ENCODE results near the gene JMJD8. TPM values are rescaled to one million over a fixed set of nuclear protein-coding genes. Genes with fewer than 3 reads are reported as not detected.
A peak's percentile ranks its signal among the peaks of the same experiment; 100 is the strongest.

Gene JMJD8
- total and polyA plus RNA-seq, 4 donors = 21.2 to 52.6 (median 33.4) TPM

GRCh38 chr16:647173-647902 is 36.8 kb downstream of the JMJD8 start:
- 33% methylated on average over 25 of the region's 25 CpGs for WGBS
- Histone ChIP-seq H3K9ac (ENCODE audit: low read depth in 1 of 2, low read length in 2 of 2) (no peak overlapping the region), H3K36me3 (ENCODE audit: control insufficient read depth in 4 of 4, insufficient read depth in 3 of 4, low read depth in 1 of 4, low read length in 3 of 4) (no peaks in the 10 kb centered on the region), H3K9me3 (ENCODE audit: control insufficient read depth in 4 of 4, low read length in 3 of 4) (no peaks in the 10 kb centered on the region), H3K4me1 (ENCODE audit: control insufficient read depth in 4 of 4, insufficient read depth in 4 of 4, low read length in 3 of 4) (peaks cover 20 to 77% (median 55%) of the 10 kb centered on the region in 4 donors), H3K27ac (ENCODE audit: low read depth in 1 of 2, low read length in 2 of 2) (peak overlapping the region; percentile 86 to 89), H3K27me3 (ENCODE audit: control insufficient read depth in 4 of 4, insufficient read depth in 4 of 4, low read length in 3 of 4) (no peaks in the 10 kb centered on the region), H3K4me3 (ENCODE audit: low read depth in 1 of 3, low read length in 3 of 3) (peak overlapping the region in 1 of 3 donors; percentile 69)
- no peak for DNase-seq (ENCODE audit: low spot score)
- TF ChIP-seq SP1 (IDR thresholded peaks at IDR 0.05) (no peak), MAX (IDR thresholded peaks at IDR 0.05) (no peak), HNF4A (conservative IDR thresholded peaks at IDR 0.05) (peak in 1 of 2 donors; percentile 55), HNF4G (IDR thresholded peaks at IDR 0.05) (no peak), EGR1 (IDR thresholded peaks at IDR 0.05; ENCODE audit: low read depth in 2 of 2) (no peak), RXRA (IDR thresholded peaks at IDR 0.05) (peak in 1 of 2 donors; percentile 59)

DNA sequence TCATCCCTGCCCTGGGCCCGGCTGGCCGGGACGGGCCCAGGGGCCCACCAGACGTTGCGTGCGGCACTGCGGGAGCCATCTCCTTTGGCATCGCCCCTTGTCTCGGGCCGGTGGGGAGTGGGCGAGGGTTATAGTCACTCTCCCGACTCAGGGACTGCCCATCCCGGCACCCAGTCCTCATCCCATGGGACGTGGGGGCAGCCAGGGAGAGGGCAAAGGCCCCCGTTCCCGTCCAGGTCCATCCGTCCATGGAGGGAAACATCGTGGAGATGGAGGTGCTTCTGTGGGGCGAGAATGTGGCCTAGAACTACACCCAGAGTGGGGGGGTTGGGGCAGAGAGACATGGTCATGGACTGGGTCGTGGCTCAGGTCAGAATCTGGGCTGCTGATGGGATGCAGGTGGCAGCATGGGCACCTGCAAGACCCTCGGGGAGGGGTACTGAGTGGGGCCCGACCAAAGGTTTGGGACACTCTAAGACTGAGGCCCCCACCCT is 37.4 kb downstream of the JMJD8 start:
- Histone ChIP-seq H3K9me3 (ENCODE audit: control insufficient read depth in 4 of 4, low read length in 3 of 4) (no peaks in the 10 kb centered on the region), H3K36me3 (ENCODE audit: control insufficient read depth in 4 of 4, insufficient read depth in 3 of 4, low read depth in 1 of 4, low read length in 3 of 4) (peaks cover 0 to 1% (median 0%) of the 10 kb centered on the region in 4 donors), H3K9ac (ENCODE audit: low read depth in 1 of 2, low read length in 2 of 2) (peak overlapping the region in 1 of 2 donors; percentile 62), H3K4me1 (ENCODE audit: control insufficient read depth in 4 of 4, insufficient read depth in 4 of 4, low read length in 3 of 4) (peaks cover 20 to 77% (median 56%) of the 10 kb centered on the region in 4 donors), H3K4me3 (ENCODE audit: low read depth in 1 of 3, low read length in 3 of 3) (peak overlapping the region in 1 of 3 donors; percentile 69), H3K27me3 (ENCODE audit: control insufficient read depth in 4 of 4, insufficient read depth in 4 of 4, low read length in 3 of 4) (no peaks in the 10 kb centered on the region), H3K27ac (ENCODE audit: low read depth in 1 of 2, low read length in 2 of 2) (peak overlapping the region; percentile 86 to 89)
- TF ChIP-seq HNF4A (conservative IDR thresholded peaks at IDR 0.05) (no peak), ZBTB33 (IDR thresholded peaks at IDR 0.05) (no peak), GABPA (IDR thresholded peaks at IDR 0.05 in 1 of 2, conservative IDR thresholded peaks at IDR 0.05 in 1 of 2) (no peak), TAF1 (conservative IDR thresholded peaks at IDR 0.05) (no peak), YY1 (IDR thresholded peaks at IDR 0.05) (no peak), HNF4G (IDR thresholded peaks at IDR 0.05) (no peak), EGR1 (IDR thresholded peaks at IDR 0.05; ENCODE audit: low read depth in 2 of 2) (no peak)
- TF ChIP-seq, protein P1, sequence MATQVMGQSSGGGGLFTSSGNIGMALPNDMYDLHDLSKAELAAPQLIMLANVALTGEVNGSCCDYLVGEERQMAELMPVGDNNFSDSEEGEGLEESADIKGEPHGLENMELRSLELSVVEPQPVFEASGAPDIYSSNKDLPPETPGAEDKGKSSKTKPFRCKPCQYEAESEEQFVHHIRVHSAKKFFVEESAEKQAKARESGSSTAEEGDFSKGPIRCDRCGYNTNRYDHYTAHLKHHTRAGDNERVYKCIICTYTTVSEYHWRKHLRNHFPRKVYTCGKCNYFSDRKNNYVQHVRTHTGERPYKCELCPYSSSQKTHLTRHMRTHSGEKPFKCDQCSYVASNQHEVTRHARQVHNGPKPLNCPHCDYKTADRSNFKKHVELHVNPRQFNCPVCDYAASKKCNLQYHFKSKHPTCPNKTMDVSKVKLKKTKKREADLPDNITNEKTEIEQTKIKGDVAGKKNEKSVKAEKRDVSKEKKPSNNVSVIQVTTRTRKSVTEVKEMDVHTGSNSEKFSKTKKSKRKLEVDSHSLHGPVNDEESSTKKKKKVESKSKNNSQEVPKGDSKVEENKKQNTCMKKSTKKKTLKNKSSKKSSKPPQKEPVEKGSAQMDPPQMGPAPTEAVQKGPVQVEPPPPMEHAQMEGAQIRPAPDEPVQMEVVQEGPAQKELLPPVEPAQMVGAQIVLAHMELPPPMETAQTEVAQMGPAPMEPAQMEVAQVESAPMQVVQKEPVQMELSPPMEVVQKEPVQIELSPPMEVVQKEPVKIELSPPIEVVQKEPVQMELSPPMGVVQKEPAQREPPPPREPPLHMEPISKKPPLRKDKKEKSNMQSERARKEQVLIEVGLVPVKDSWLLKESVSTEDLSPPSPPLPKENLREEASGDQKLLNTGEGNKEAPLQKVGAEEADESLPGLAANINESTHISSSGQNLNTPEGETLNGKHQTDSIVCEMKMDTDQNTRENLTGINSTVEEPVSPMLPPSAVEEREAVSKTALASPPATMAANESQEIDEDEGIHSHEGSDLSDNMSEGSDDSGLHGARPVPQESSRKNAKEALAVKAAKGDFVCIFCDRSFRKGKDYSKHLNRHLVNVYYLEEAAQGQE (IDR thresholded peaks at IDR 0.05) = no peak
- DNase-seq (ENCODE audit: low spot score) = no peak
- WGBS = 38% methylated on average over 22 of the region's 22 CpGs
